Adipose tissue (tissue), 3 donors: ENCODE data around the gene FNDC1. TPM values are rescaled to one million over a fixed set of nuclear protein-coding genes. Genes with fewer than 3 reads are reported as not detected.

Experiments
- H3K27ac ChIP-seq: one replicate; pipeline ENCODE4 v1.5.1; 2013; ENCODE audit warnings: low read depth, low read length
- WGBS, 3 donors: extraction: QIAGEN DNeasy Blood & Tissue Kit; methylation state at CpG; one replicate each; pipeline ENCODE4 v1.1.7; 2013; 5-methylcytosine and 5-hydroxymethylcytosine counted together
- polyA plus RNA-seq, 3 donors: library from polyadenylated mRNA; stranded (reverse); fragments of 200-250 nt; gene quantifications; one replicate each; pipeline ENCODE4 v1.2.3, GENCODE V29; 2013
- donor health status: healthy with polysubstance abuse.
- donor health status: Bipolar disorder and iron deficiency.
- donor health status: healthy.

Gene FNDC1
- polyA plus RNA-seq, 3 donors: 0.18 to 0.43 TPM; not detected in 1

GRCh38 chr6:159194421-159194820, 25.2 kb downstream of the FNDC1 start:
- 72 to 85% (median 80%) methylated on average over 4 of the region's 4 CpGs for WGBS, 3 donors
- no peak overlapping the region for H3K27ac ChIP-seq

DNA sequence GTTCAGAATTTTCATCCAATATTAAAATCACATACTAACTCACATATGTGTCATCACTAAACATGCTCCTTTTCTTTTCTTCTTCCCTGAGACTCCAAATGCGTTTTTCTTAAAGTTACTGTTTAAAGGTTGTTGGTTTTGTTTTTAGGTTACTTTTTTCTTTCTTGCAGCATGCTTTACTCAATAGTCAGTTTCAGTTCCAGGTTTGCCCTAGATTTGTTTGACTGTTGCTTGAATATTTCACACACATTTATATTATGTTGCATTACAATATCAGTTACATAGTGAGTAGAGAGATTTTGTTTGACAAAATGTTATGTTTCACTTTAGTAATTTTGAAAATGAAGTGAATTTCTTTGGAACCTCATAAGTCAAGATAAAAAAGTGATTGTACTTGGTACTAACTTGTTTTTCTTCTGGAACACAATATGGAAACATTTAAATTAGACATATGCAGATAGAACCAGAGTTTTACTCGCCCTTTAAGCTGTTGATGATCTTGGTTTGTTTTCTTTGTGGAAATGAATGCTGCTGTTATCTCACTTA, 27.3 kb downstream of the FNDC1 start:
- WGBS, 3 donors: 76 to 83% (median 78%) methylated on average over 2 of the region's 2 CpGs

DNA sequence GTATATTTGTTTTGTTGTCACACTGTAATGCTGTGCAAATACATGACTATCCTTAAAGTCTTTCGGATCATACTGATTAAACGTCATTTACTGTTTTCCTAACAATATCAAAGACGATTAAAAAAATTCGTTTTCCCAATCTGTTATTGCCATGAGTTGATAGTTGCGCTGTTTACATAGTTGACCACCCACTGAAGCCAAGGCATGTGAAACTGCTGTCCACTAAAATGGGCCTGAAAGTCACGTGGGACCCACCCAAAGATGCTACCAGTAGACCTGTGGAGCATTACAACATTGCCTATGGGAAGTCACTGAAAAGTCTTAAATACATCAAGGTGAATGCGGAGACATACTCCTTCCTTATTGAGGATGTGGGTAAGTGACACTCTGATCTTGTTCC, 28.1 kb downstream of the FNDC1 start:
- no peak overlapping the region for H3K27ac ChIP-seq
- 73 to 89% (median 87%) methylated on average over 7 of the region's 7 CpGs for WGBS, 3 donors

More for the DNA sequence above, 27.3 kb downstream of the FNDC1 start:
- H3K27ac ChIP-seq: no peak overlapping the region

DNA sequence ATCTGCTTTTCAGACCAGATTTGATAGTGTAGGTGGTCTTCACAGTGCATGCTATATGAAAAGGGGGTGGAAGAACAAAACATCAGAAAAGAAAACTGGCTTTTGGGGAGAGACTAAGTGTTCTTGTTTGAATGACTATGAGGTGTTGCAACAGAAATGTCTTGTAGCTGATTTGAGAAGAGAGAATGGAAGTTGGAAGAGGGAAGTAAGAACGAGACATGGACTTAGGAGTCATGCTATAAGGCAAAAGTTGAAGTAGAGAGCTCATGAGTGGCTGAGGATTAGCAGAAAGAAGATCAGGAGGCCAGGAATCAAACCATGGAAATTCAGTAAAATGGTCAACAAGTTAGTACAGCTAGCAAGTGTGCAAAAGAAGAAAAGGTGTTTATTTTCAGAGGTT, 32.1 kb downstream of the FNDC1 start:
- WGBS, 3 donors: 50 to 56% (median 53%) methylated on average over 1 of the region's 1 CpG

GRCh38 chr6:159203304-159204005, 34.3 kb downstream of the FNDC1 start:
- 59 to 86% (median 61%) methylated on average over 9 of the region's 9 CpGs for WGBS, 3 donors
- H3K27ac ChIP-seq: no peak overlapping the region

More for the DNA sequence above, 32.1 kb downstream of the FNDC1 start:
- no peak overlapping the region for H3K27ac ChIP-seq

DNA sequence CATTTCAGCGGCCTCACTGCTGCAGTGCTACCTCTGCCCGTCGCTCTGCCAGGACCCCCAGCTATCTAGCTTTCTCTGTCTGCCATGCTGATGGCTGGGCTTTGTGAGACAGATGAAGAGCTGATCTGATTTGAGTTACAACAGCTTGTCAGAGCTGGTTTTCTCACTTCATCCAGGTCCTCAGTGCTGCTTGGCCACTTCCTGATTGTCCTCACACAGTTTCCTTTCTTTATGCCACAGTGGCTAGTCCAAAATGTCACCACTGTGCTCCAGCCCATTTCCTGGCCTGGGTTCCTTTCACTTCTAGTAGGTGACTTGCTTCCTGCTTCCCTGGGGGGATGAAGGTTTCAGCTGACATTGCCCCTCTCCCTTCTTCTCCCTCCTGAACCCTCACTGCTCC, 35.4 kb downstream of the FNDC1 start:
- no peak overlapping the region for H3K27ac ChIP-seq

GRCh38 chr6:159212028-159212427, 42.8 kb downstream of the FNDC1 start:
- H3K27ac ChIP-seq: no peak overlapping the region
- WGBS, 3 donors: 50 to 68% (median 62%) methylated on average over 4 of the region's 4 CpGs

More for the DNA sequence above, 35.4 kb downstream of the FNDC1 start:
- WGBS, 3 donors: 88 to 97% (median 96%) methylated on average over 3 of the region's 3 CpGs

- H3K27ac ChIP-seq: no peak overlapping the region
- WGBS, 3 donors: 88 to 91% (median 90%) methylated on average over 5 of the region's 5 CpGs
These were observed 43.5 kb downstream of the FNDC1 start for GRCh38 chr6:159212525-159213280.

GRCh38 chr6:159213405-159213804, 44.2 kb downstream of the FNDC1 start:
- 38 to 57% (median 52%) methylated on average over 3 of the region's 3 CpGs for WGBS, 3 donors
- H3K27ac ChIP-seq: no peak overlapping the region

- 52 to 73% (median 72%) methylated on average over 2 of the region's 2 CpGs for WGBS, 3 donors
- H3K27ac ChIP-seq: no peak overlapping the region
These were observed 45.1 kb downstream of the FNDC1 start for GRCh38 chr6:159214281-159214680.

DNA sequence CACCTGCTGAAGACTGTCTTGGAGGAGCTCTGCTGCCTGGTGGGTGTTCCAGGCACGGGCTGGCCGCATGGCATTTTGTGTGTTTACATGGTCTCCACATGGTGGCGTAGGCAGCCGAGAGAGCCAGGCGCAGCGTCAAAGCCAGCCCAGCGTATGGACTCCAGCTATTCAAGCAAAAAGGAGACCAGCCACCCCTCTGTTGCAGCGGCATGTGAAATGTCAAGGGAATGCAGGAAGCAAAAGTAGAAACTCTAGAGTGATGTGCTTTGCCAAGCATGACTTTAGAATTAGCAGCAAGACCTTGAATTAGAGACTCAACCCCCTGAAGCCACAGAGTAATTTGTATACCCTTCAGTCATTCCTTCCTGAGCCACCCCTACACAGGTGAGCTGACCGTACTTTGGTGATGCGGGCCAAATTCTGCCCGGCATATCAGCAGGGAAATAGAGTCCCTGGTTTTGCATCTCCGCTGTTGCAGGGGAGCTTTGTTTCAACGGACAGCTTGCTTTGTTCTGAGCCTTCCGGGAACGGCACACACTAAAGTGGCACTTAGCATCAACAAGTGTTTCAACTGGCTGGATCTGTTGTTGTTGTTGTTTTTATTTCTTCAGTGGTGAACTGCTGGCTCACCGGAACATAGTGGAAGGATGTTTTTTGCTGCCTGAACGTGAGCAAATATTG, 48.5 kb downstream of the FNDC1 start:
- WGBS, 3 donors: 52 to 62% (median 61%) methylated on average over 17 of the region's 17 CpGs
- H3K27ac ChIP-seq: no peak overlapping the region

GRCh38 chr6:159220093-159220492, 50.9 kb downstream of the FNDC1 start:
- H3K27ac ChIP-seq: no peak overlapping the region
- WGBS, 3 donors: 66 to 71% (median 68%) methylated on average over 5 of the region's 5 CpGs

DNA sequence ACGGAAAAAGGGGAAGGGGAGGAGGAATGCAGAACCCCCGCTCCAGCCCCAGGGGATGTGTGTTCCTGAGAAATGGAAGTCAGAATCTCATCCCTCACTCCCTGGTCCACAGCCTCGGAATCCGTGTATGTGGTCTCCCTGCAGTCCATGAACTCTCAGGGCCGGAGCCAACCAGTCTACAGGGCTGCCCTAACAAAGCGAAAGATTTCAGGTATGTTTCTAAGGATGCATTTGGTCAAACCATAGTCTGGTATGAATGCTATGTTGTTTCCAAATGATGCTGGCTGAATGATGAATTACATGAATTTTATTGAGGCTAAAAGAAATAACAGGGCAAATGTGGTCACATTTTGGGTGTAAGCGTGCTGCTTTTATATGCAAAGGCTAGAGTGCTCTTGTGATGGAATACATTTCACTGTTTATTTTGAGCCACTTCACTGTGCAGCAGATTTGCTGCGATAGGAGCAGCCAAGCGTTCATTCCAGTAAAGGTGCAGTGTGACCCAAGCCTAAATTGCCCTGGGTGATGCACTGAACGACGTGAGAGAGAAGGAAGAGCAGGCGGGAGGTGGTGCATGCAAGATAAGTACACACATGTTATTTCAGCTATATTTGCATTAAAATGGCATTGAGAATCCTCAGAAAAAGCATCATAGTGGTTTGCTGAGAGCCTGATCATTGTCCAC, 52.4 kb downstream of the FNDC1 start:
- 68 to 77% (median 76%) methylated on average over 12 of the region's 12 CpGs for WGBS, 3 donors
- H3K27ac ChIP-seq: no peak overlapping the region

- WGBS, 3 donors: 62 to 69% (median 67%) methylated on average over 2 of the region's 2 CpGs
- H3K27ac ChIP-seq: no peak overlapping the region
These were observed 55.3 kb downstream of the FNDC1 start for GRCh38 chr6:159224452-159224851.

DNA sequence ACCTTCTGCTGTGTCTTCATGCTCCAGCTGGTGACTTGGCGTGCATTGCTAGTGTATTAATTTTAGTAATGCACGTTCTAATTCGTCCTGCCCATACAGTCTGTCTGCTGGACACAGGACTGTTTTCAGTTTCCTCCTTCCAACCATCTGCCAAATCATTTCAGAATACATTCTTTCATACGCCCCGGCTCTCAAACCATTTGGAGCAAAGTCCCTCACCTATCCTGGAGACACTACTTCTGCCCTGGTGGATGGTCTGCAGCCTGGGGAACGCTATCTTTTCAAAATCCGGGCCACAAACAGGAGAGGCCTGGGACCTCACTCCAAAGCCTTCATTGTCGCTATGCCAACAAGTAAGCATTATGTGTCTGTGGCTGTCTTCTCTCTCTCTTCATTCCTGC, 60.5 kb downstream of the FNDC1 start:
- no peak overlapping the region for H3K27ac ChIP-seq

GRCh38 chr6:159232106-159232645, 63.0 kb downstream of the FNDC1 start:
- 92 to 98% (median 94%) methylated on average over 34 to 38 of the region's 38 CpGs for WGBS, 3 donors
- H3K27ac ChIP-seq: no peak overlapping the region

More for the DNA sequence above, 60.5 kb downstream of the FNDC1 start:
- WGBS, 3 donors: 68 to 72% (median 71%) methylated on average over 8 of the region's 8 CpGs

GRCh38 chr6:159232751-159233150, 63.6 kb downstream of the FNDC1 start:
- WGBS, 3 donors: 94 to 97% (median 94%) methylated on average over 23 of the region's 23 CpGs
- H3K27ac ChIP-seq: no peak overlapping the region
